Measurements from ENCODE around the gene YWHAG. TPM values are rescaled to one million over a fixed set of nuclear protein-coding genes. Genes with fewer than 3 reads are reported as not detected.

YWHAG gene
- total RNA-seq, 1 donor from 2014 or later, result 223 TPM

GRCh38 chr7:76326646-76327233 lies 32.1 kb downstream of the YWHAG start:
- no peaks in the 10 kb centered on the region for H3K27me3 ChIP-seq (ENCODE audit: low read depth)
- H3K27ac ChIP-seq (replicated peaks), result peak overlapping the region; percentile 60
- DNase-seq, result no peak
- peaks cover 56% of the 10 kb centered on the region for H3K36me3 ChIP-seq
- H3K4me1 ChIP-seq, result peaks cover 96% of the 10 kb centered on the region
- intact Hi-C loops (cut with micrococcal nuclease), result no loop called here
- no peak for TF ChIP-seq CTCF (IDR thresholded peaks at IDR 0.05; ENCODE audit: borderline replicate concordance)
- H3K9me3 ChIP-seq (replicated peaks), result no peaks in the 10 kb centered on the region
- no peak overlapping the region for H3K4me3 ChIP-seq

GRCh38 chr7:76325811-76326210 lies 33.0 kb downstream of the YWHAG start:
- H3K4me1 ChIP-seq, result peaks cover 93% of the 10 kb centered on the region
- peaks cover 56% of the 10 kb centered on the region for H3K36me3 ChIP-seq
- no peaks in the 10 kb centered on the region for H3K27me3 ChIP-seq (ENCODE audit: low read depth)
- no peak for DNase-seq
- H3K9me3 ChIP-seq (replicated peaks), result no peaks in the 10 kb centered on the region
- peak overlapping the region; percentile 60 for H3K27ac ChIP-seq (replicated peaks)
- intact Hi-C loops (cut with micrococcal nuclease), result no loop called here
- H3K4me3 ChIP-seq, result no peak overlapping the region
- TF ChIP-seq CTCF (IDR thresholded peaks at IDR 0.05; ENCODE audit: borderline replicate concordance), result no peak

- Histone ChIP-seq H3K27me3 (ENCODE audit: low read depth) (no peaks in the 10 kb centered on the region), H3K4me1 (peaks cover 85% of the 10 kb centered on the region), H3K27ac (replicated peaks) (peak overlapping the region; percentile 60), H3K4me3 (no peak overlapping the region), H3K9me3 (replicated peaks) (no peaks in the 10 kb centered on the region), H3K36me3 (peaks cover 55% of the 10 kb centered on the region)
- TF ChIP-seq CTCF (IDR thresholded peaks at IDR 0.05; ENCODE audit: borderline replicate concordance), result no peak
- intact Hi-C loops (cut with micrococcal nuclease), result no loop called here
- DNase-seq, result no peak
Measured at GRCh38 chr7:76325092-76325491, 33.7 kb downstream of the YWHAG start.

- Histone ChIP-seq H3K4me3 (peak overlapping the region; percentile 91), H3K27ac (replicated peaks) (peak overlapping the region; percentile 98), H3K9me3 (replicated peaks) (no peaks in the 10 kb centered on the region), H3K27me3 (ENCODE audit: low read depth) (no peaks in the 10 kb centered on the region), H3K4me1 (peaks cover 53% of the 10 kb centered on the region), H3K36me3 (no peaks in the 10 kb centered on the region)
- DNase-seq, result peak; percentile 72
- peak; percentile 54 for TF ChIP-seq CTCF (IDR thresholded peaks at IDR 0.05; ENCODE audit: borderline replicate concordance)
- intact Hi-C loops (cut with micrococcal nuclease), result no loop called here
Measured at GRCh38 chr7:76318488-76319353, 40.1 kb downstream of the YWHAG start.

GRCh38 chr7:76317782-76318487 lies 40.9 kb downstream of the YWHAG start:
- Histone ChIP-seq H3K4me1 (peaks cover 45% of the 10 kb centered on the region), H3K36me3 (no peaks in the 10 kb centered on the region), H3K4me3 (peak overlapping the region; percentile 91), H3K27me3 (ENCODE audit: low read depth) (no peaks in the 10 kb centered on the region), H3K27ac (replicated peaks) (peak overlapping the region; percentile 98), H3K9me3 (replicated peaks) (no peaks in the 10 kb centered on the region)
- peak; percentile 98 for DNase-seq
- no peak for TF ChIP-seq CTCF (IDR thresholded peaks at IDR 0.05; ENCODE audit: borderline replicate concordance)
- intact Hi-C loops (cut with micrococcal nuclease), result no loop called here
